Hematopoietic multipotent progenitor cell treated with erythropoietin and hydrocortisone succinate and interleukin-3 and kit ligand, for 15 days (in vitro differentiated cells): ENCODE measurements around the gene SSUH2.
"Not testable (repeated sequence)": the region's sequence is repeated elsewhere in the genome, so short reads cannot be mapped to it uniquely, and the experiment has no call there.

Source experiments
- DNase-seq: peaks from one replicate; pipeline ENCODE4 v3.0.0-alpha.2; 2015; ENCODE audit warnings: low spot score

SSUH2 gene, protein sequence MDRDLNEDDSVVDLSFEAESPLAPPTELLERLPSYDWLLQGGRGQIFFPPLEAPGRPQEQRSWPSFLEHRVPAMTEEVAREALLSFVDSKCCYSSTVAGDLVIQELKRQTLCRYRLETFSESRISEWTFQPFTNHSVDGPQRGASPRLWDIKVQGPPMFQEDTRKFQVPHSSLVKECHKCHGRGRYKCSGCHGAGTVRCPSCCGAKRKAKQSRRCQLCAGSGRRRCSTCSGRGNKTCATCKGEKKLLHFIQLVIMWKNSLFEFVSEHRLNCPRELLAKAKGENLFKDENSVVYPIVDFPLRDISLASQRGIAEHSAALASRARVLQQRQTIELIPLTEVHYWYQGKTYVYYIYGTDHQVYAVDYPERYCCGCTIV

DNA sequence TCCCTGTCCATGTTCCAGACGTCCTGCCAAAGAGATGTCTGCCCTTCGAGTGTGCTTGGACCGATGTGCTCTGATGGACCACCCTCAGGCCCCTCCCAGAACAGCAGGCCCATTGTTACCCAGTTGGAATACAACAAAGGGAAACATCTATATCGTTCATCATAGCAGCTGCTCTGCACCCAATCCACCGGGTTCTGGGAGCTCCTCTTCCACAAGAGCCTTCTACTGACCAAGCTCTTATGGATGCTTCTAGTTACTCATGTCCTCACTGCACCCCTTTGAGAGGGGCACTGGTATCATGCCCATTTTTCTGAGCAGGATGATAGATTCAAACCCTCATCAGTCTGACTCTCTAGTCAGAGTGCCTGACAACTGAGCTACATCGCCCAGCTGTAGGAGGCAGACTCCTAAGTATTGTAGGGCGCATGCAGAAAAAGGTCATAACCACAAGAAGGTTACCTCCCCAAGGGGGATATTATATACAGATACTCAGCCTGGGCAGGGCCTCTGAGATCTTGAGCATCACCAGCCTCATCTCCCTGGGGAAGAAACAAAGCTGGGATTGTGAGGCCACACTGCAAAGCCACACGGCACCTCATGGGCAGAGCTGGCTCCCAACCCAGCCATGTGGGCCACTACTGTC lies at the start of gene SSUH2:
Gene SSUH2 (minus strand): TSS at position 51 of the 643 bp plus-strand sequence. CDS start 40 bp downstream, at position 11.
- no peak for DNase-seq

DNA sequence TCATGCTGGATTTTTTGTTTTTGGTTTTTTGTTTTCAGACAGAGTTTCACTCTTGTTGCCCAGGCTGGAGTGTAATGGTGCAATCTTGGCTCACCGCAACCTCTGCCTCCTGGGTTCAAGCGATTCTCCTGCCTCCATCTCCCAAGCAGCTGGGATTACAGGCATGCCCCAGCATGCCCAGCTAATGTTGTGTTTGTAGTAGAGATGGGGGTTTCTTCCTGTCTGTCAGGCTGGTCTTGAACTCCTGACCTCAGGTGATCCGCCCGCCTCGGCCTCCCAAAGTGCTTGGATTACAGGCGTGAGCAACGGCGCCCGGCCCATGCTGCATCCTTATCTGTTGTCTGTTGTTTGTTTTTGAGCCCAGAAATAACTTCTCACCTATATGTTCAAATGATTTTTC lies 46.7 kb upstream of the SSUH2 start:
- DNase-seq: not testable (repeated sequence)

DNA sequence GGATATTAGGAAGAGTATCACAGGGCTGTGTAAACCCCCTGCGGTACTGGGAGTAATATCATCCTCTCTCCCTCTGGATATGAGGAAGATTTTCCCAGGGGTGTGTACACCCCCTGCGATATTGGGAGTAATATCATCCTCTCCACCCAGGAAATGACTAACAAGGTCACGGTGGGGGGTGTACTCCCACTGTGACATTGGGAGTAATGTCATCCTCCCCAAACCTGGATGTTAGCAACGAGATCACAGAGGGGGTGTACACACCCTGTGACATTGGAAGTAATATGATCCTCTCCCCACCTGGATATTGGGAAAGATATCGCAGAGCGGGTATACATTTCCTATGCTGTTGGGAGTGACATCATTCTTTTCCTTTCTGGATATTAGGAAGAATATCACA lies 40.4 kb upstream of the SSUH2 start:
- DNase-seq: not testable (repeated sequence)

DNA sequence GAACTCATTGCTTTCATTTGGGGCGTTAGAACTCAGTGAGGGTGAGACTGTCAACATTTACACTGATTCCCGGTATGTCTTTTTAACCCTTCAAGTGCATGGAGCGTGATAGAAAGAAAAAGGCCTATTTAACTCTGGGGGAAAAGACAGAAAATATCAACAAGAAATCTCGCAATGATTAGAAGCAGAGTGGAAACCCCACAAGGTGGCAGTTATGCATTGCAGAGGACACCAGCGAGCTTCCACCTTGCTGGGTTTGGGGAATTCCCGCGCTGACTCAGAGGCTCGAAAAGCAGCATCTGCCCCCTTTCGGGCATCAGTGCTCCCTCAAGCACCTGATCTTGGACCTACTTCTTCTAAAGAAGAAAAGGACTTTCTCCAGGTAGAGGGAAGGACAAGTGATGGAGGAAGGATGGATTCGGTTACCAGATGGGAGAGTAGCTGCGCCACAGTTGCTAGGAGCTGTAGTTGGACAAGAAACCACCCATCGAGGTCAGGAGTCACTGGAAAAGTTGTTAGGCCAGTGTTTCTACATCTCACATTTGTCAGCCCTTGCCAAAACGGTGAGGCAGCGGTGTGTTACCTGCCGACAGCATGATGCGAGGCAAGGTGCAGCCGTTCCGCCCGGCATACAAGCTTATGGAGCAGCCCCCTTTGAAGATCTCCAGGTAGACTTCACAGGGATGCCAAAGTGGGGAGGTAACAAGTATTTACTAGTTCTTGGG lies 38.4 kb upstream of the SSUH2 start:
- DNase-seq: not testable (repeated sequence)

DNA sequence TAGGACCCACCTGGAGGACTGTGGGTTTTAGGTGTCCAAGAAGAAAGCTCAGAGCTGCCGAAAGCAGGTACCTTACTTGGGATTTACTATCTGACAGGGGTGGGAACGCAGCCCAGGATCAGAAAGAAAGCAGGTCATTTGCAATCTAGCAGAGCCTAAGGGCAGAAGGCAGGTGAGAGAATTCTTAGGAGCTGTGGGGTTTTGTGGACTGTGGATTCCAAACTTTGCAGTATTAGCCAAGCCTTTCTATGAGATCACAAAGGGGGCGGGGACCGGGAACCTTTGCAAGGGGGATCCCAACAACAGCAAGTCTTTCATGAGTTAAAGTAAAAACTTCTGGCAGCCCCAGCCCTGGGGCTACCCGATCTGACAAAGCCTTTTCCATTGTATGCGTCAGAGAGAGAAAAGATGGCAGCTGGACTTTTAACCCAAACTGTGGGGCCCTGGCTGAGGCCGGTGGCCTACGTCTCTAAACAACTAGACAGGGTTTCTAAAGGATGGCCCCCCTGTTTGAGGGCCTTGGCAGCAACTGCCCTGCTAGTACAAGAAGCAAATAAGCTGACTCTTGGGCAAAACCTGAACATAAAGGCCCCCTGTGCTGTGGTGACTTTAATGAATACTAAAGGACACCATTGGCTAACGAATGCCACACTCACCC lies 37.4 kb upstream of the SSUH2 start:
- not testable (repeated sequence) for DNase-seq

DNA sequence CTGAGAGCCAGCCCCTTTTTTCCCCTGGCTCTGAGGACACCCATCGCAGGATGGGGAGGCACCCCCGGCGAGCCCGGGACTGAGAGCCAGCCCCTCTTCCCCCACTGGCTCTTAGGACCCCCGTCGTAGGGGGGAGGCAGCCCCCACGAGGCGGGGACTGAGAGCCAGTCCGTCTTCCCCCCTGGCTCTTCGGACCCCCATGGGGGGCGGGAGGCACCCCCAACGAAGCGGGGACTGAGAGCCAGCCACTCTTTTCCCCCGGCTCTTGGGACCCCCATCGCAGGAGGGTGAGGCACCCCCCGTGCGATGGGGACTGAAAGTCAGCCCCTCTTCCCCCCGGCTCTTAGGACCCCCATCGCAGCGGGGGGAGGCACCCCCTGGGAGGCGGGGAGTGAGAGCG lies 36.8 kb upstream of the SSUH2 start:
- no peak for DNase-seq

DNA sequence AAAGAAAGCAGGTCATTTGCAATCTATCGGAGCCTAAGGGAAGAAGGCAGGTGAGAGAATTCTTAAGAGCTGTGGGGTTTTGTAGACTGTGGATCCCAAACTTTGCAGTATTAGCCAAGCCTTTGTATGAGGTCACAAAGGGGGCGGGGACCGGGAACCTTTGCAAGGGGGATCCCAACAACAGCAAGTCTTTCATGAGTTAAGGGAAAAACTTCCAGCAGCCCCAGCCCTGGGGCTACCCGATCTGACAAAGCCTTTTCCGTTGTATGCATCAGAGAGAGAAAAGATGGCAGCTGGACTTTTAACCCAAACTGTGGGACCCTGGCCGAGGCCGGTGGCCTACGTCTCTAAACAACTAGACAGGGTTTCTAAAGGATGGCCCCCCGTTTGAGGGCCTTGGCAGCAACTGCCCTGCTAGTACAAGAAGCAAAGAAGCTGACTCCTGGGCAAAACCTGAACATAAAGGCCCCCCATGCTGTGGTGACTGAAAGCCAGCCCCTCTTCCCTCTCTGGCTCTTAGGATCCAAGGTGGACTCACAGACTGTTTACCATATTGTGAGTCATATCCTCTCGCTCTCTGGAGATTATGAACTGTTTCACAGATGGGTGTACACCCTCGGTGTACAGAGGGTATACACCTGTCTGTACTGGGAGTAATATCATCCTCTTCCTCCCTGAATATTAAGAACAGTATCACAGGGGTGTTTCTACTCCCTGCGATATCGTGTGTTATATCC lies 35.4 kb upstream of the SSUH2 start:
- not testable (repeated sequence) for DNase-seq

DNA sequence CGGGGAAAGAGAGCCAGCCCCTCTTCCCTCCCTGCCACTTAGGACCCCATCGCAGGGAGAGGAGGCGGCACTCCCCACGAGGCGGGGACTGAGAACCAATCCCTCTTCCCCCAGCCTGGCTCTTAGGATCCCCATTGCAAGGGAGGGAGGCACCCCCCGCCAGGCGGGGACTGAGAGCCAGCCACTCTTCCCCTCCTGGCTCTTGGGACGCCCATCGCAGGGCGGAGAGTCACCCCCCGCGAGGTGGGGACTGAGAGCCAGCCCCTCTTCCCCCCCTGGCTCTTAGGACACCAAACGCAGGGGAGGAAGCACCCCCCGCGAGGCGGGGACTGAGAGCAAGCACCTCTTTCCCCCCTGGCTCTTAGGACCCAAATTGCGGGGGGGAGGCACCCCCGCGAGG lies 34.2 kb upstream of the SSUH2 start:
- DNase-seq: no peak

DNA sequence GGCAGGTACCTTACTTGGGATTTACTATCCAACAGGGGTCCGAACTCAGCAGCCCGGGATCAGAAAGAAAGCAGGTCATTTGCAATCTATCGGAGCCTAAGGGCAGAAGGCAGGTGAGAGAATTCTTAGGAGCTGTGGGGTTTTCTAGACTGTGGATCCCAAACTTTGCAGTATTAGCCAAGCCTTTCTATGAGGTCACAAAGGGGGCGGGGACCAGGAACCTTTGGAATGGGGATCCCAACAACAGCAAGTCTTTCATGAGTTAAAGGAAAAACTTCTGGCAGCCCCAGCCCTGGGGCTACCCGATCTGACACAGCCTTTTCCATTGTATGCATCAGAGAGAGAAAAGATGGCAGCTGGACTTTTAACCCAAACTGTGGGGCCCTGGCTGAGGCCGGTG lies 32.7 kb upstream of the SSUH2 start:
- DNase-seq: not testable (repeated sequence)

DNA sequence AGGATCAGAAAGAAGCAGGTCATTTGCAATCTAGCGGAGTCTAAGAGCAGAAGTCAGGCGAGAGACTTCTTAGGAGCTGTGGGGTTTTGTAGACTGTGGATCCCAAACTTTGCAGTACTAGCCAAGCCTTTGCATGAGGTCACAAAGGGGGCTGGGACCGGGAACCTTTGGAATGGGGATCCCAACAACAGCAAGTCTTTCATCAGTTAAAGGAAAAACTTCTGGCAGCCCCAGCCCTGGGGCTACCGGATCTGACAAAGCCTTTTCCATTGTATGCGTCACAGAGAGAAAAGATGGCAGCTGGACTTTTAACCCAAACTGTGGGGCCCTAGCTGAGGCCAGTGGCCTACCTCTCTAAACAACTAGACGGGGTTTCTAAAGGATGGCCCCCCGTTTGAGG lies 31.0 kb upstream of the SSUH2 start:
- DNase-seq: not testable (repeated sequence)

DNA sequence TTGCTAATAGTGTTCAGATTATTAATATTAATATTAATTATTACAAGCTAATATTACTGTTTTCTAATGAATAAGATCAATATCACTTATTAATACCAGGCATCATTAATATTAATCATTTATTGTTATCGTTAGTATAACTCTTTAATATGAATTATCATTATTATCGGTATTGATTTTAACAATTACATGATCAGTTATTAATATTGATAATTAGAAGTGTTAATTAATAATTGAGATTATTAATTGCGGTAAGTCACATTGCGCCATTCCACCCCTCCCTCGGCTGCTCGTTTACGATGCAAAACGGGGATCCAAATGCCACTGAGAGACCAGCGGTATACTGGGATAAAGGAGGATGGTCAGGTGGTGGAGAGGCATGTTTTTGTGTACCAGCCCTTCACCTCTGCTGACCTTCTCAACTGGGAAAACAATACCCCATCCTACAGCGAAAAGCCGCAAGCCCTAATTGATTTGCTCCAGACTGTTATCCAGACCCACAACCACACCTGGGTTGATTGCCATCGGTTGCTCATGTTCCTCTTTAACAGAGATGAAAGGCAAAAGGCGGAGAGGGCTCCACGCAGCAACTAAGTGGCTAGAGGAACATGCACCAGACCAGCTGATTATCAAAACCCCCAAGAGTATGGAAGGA lies 28.6 kb upstream of the SSUH2 start:
- DNase-seq: no peak

DNA sequence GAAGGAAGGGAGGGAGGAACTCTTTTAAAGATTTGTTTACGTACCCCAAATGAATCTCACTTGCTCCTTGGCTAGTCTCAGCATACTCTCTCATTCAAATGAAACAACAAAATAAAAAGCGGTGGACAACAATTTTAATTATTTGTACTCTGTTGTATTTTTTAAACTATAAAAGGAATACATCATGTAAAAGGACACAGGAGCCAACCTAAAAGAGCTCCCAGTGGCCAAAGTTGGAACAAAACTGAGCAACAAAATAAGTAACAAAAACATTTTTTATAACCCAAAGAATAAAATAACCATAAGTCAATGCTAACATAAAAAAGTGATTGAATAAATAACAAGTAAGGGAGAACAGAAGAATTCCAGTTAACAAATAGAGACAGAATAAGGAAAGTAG lies 24.4 kb upstream of the SSUH2 start:
- no peak for DNase-seq

DNA sequence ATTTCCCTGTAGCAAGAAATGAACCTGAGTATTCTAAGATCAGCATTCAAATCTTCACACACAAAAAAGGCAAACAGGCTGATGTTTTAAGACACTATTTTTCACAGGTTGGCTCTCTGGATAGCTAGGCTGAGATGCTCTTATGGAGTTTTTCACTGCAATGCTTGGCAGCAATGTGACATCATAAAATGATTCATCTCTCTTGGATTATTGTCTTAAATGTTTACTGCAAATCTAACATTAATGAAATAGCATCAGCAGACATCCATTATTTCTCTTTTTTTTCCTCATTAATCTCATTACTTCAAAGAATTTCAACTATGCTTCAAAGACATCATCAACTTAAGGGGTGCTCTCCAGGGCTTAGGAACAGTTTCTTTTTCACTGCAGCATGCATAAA lies 23.6 kb upstream of the SSUH2 start:
- DNase-seq: no peak

DNA sequence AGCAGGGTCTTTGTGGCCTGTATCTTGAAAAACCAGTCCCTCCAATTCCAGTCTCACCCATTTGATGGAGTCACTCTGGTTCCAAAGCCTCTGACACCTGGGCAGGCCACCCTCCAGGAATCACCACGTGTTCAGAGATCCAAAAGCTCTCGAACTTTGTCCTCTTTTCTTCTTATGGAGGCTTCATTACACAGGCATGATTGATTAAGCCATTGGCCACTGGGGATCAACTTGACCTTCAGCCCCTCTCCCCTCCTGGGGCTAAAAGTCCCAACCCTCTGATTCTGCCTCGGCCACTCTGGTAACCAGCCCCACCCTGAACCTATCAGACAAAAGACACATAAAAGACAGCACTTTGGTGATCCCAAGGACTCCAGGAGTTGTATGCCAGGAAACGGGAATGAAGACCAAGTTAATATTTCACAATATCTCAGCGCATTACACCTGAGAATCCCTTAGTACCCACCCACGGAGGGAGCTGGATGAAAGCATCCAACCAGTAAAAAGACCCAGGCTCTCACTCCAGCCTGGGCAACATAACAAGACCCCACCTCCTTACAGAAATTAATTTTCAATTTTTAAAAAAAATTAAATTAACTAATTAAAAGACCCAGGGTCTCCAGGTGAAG lies 23.0 kb upstream of the SSUH2 start:
- DNase-seq: no peak

DNA sequence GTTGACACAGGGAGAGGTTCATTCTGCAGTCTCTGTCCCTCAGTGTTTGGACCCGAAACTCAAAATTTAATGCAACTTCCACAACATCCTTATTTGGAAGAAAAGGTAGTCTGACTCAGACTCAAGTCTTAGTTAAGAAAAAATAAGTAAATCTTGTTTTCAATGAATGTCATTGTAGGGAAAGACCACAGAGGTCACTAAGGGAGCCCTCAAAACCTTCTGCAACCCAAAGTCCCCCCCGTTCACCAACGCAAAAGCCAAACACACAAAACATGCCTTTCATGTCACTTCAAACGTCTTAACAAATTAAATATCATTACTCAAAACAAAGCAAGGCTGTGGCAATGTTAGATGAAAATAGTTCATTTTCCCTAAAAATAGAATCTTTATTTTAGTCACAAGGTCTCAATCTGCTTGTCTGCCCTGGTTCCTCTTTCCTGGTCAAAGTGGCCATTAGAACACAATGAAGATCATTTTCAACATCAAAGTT lies 20.9 kb upstream of the SSUH2 start:
- DNase-seq: no peak

DNA sequence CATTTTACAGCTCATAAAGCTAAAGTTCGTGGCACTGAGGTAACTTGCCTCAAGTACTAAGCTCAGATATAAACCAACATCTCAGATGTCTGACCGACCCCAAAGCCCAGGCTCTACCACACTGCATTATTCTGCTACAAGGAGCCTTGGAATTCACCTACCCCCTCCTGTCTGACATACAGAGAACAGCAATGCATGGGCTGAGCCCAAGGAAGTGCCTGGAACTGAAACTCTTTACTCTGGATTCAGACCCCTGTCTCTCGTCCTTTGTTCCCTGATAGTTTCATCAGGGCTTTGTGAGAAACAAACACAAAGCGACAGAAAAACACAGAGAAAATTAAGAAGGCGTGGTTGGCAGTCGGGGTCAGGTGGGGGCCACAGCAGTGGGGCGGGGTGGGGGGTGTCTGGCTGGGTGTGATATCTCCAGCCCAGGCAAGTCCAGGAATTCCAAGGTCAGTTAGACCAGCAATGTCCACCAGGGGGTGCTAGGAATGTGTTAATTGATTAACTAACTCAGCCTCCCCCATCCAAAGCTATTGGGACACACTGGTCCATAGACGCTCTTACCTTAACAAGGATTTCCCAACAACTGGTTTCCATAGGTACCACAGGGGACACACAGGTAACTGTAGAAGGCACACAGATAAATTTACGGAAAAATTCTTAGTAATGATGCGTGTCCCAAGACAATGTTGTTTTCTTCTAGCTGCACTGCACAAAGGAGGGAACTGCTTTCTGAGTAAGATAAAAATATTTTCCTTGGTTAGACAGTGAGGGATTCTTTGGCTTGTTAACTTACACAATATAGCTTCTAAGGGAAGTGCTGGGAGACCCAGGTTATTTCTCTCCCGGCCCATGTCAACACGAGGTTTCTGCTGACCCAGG lies 18.8 kb upstream of the SSUH2 start:
- peak; percentile 55 for DNase-seq

DNA sequence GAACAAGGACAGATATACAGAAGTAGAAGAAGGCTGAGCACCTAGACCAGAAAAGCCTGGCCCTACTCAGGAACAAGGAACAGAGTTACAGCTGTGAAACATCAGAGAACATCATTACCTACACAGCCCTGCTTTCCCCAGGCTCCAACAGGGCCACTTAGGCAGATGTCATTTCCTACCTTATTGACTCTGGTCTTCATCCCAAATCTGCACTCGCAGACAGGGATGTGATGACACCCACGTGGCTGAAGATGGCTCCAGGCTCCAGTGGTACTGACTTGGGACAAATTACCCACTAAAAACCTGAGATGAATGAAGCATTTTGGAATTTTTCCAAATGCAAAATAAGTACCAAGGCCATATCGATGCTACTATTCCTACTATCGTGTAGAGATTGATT lies 18.0 kb upstream of the SSUH2 start:
- no peak for DNase-seq

DNA sequence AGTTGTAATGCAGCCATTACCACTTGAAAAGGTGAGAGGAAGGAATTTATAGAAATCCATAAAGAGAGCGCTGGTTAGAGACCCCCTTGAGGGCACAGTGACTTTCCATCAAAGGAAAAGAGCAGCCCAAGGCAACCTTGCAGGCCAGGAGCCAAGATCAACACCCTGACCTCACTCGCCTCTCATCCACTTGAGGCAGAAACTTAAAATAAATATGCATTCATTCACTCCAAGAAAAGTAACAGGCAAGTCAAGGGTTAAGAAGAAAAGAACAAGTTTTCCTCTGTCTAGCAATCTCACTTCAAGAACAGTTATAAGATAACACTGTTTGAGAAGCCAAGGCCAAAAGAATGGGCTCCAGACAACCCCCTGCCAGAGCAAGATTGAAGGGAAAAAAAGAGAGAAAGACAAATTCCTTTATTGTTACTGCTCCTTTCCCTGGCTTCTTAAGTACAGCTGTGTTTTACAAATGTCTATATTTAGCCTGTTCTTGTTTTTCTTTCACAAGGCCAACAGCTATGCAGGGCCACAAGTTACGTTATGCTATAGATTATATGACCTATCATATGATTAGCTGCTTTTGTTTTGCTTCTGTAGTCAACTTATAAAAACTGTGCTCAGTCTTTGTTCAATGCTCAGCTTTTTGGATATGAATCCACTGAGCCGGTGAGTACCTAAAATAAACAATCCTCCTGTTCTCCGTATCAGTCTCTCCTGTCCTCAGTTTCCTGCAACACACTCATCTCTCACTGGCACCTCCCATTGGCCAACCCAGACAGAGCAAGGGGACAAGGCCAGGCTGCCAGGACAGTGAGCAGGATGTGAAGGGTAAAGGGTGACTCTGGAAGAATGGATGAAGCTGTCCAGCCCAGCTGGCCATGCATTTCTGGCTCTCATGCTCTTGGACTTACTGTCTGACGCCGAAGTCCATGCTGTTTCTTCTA lies 15.8 kb upstream of the SSUH2 start:
- DNase-seq: no peak
